Measurements from ENCODE around the gene TMTC4.
"Not testable (repeated sequence)": the region's sequence is repeated elsewhere in the genome, so short reads cannot be mapped to it uniquely, and the experiment has no call there.

TMTC4 gene

GRCh38 chr13:100588331-100589177, 86.0 kb downstream of the TMTC4 start, which contains the start of gene GGACT:
GGACT (minus strand) TSS chr13:100588789; CDS start chr13:100532591, 56,198 bp downstream.
- H3K4me3 ChIP-seq (ENCODE audit: low read depth, low read length), result peak within 1 kb of the TSS; percentile 57
- DNase-seq (ENCODE audit: low read depth), result peak; percentile 79
- TF ChIP-seq CTCF (IDR thresholded peaks at IDR 0.05; ENCODE audit: low read depth, low read length) (peak; percentile 44), MYC (IDR thresholded peaks at IDR 0.05; ENCODE audit: low read depth, low read length) (peak; percentile 90), MAX (IDR thresholded peaks at IDR 0.05; ENCODE audit: low read depth, low read length) (peak; percentile 84), POLR2A (IDR thresholded peaks at IDR 0.05; ENCODE audit: extremely low read depth, insufficient read length) (peak; percentile 52)

GRCh38 chr13:100584896-100585295, 89.7 kb downstream of the TMTC4 start:
- H3K4me3 ChIP-seq (ENCODE audit: low read depth, low read length), result no peak overlapping the region
- TF ChIP-seq POLR2A (IDR thresholded peaks at IDR 0.05; ENCODE audit: extremely low read depth, insufficient read length) (no peak), CTCF (IDR thresholded peaks at IDR 0.05; ENCODE audit: low read depth, low read length) (no peak), MYC (IDR thresholded peaks at IDR 0.05; ENCODE audit: low read depth, low read length) (no peak), MAX (IDR thresholded peaks at IDR 0.05; ENCODE audit: low read depth, low read length) (no peak)

GRCh38 chr13:100581504-100581903, 93.1 kb downstream of the TMTC4 start:
- TF ChIP-seq POLR2A (IDR thresholded peaks at IDR 0.05; ENCODE audit: extremely low read depth, insufficient read length), result no peak
- TF ChIP-seq MAX (IDR thresholded peaks at IDR 0.05; ENCODE audit: low read depth, low read length), result no peak
- TF ChIP-seq MYC (IDR thresholded peaks at IDR 0.05; ENCODE audit: low read depth, low read length), result no peak
- TF ChIP-seq CTCF (IDR thresholded peaks at IDR 0.05; ENCODE audit: low read depth, low read length), result no peak
- no peak for DNase-seq (ENCODE audit: low read depth)

More at GRCh38 chr13:100584896-100585295, 89.7 kb downstream of the TMTC4 start:
- DNase-seq (ENCODE audit: low read depth), result no peak

GRCh38 chr13:100581030-100581429, 93.6 kb downstream of the TMTC4 start:
- TF ChIP-seq POLR2A (IDR thresholded peaks at IDR 0.05; ENCODE audit: extremely low read depth, insufficient read length) (no peak), MYC (IDR thresholded peaks at IDR 0.05; ENCODE audit: low read depth, low read length) (no peak), MAX (IDR thresholded peaks at IDR 0.05; ENCODE audit: low read depth, low read length) (no peak), CTCF (IDR thresholded peaks at IDR 0.05; ENCODE audit: low read depth, low read length) (no peak)
- H3K4me3 ChIP-seq (ENCODE audit: low read depth, low read length), result no peak overlapping the region
- no peak for DNase-seq (ENCODE audit: low read depth)

More at GRCh38 chr13:100581504-100581903, 93.1 kb downstream of the TMTC4 start:
- H3K4me3 ChIP-seq (ENCODE audit: low read depth, low read length), result no peak overlapping the region

GRCh38 chr13:100580045-100580444, 94.5 kb downstream of the TMTC4 start:
- no peak overlapping the region for H3K4me3 ChIP-seq (ENCODE audit: low read depth, low read length)
- no peak for DNase-seq (ENCODE audit: low read depth)
- no peak for TF ChIP-seq CTCF (IDR thresholded peaks at IDR 0.05; ENCODE audit: low read depth, low read length)
- TF ChIP-seq MAX (IDR thresholded peaks at IDR 0.05; ENCODE audit: low read depth, low read length), result no peak
- TF ChIP-seq POLR2A (IDR thresholded peaks at IDR 0.05; ENCODE audit: extremely low read depth, insufficient read length), result no peak
- no peak for TF ChIP-seq MYC (IDR thresholded peaks at IDR 0.05; ENCODE audit: low read depth, low read length)

GRCh38 chr13:100577239-100577638, 97.4 kb downstream of the TMTC4 start:
- not testable (repeated sequence) for H3K4me3 ChIP-seq (ENCODE audit: low read depth, low read length); DNase-seq (ENCODE audit: low read depth)

Measured in NB4 (cell line).